Measurements from ENCODE around the gene MIF.

DNA sequence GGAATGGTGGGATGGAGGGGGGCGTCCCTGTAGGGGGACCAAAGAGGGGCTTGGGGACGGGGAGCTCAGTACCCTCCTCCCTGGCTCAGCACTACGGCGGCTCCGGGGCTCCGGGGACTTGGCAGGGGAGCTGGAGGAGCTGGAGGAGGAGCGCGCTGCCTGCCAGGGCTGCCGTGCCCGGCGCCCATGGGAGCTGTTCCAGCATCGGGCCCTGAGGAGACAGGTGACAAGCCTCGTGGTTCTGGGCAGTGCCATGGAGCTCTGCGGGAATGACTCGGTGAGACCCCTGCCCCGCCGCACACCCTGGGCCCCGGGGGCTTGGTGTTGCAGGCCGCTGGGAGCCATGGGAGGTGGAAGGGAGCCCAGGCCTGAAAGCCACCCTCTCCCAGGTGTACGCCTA is 11.8 kb upstream of the MIF start:
- TF ChIP-seq, protein P1, sequence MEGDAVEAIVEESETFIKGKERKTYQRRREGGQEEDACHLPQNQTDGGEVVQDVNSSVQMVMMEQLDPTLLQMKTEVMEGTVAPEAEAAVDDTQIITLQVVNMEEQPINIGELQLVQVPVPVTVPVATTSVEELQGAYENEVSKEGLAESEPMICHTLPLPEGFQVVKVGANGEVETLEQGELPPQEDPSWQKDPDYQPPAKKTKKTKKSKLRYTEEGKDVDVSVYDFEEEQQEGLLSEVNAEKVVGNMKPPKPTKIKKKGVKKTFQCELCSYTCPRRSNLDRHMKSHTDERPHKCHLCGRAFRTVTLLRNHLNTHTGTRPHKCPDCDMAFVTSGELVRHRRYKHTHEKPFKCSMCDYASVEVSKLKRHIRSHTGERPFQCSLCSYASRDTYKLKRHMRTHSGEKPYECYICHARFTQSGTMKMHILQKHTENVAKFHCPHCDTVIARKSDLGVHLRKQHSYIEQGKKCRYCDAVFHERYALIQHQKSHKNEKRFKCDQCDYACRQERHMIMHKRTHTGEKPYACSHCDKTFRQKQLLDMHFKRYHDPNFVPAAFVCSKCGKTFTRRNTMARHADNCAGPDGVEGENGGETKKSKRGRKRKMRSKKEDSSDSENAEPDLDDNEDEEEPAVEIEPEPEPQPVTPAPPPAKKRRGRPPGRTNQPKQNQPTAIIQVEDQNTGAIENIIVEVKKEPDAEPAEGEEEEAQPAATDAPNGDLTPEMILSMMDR (IDR thresholded peaks at IDR 0.05): no peak
- TF ChIP-seq POLR2A (IDR thresholded peaks at IDR 0.05): no peak
